ENCODE measurements around the gene OPA1. TPM values are rescaled to one million over a fixed set of nuclear protein-coding genes. Genes with fewer than 3 reads are reported as not detected.
"Not testable (repeated sequence)": the region's sequence is repeated elsewhere in the genome, so short reads cannot be mapped to it uniquely, and the experiment has no call there.

The OPA1 gene
- total RNA-seq, 2 donors from 2014 or later: 36.4 to 71.6 TPM

DNA sequence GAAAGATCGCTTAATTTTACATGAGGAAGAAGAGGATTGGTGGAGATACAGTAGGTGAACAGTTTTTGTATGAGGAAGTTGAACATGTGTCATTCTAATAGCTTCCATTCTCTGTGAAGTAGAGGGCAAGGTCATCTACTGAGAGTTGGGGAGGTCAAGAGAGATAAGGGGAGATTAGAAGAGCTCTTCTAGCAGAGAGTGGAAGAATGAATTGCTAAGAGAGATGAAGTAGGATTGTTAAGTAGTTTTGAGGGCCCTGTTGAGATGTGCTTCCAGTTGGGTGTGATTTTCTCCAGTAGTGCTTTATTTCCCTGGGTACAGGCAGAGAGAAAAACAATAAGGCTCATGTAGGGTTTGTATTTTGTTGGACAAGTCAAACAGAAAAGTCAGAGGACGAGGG, 5.2 kb downstream of the OPA1 start:
- TF ChIP-seq, protein P1, sequence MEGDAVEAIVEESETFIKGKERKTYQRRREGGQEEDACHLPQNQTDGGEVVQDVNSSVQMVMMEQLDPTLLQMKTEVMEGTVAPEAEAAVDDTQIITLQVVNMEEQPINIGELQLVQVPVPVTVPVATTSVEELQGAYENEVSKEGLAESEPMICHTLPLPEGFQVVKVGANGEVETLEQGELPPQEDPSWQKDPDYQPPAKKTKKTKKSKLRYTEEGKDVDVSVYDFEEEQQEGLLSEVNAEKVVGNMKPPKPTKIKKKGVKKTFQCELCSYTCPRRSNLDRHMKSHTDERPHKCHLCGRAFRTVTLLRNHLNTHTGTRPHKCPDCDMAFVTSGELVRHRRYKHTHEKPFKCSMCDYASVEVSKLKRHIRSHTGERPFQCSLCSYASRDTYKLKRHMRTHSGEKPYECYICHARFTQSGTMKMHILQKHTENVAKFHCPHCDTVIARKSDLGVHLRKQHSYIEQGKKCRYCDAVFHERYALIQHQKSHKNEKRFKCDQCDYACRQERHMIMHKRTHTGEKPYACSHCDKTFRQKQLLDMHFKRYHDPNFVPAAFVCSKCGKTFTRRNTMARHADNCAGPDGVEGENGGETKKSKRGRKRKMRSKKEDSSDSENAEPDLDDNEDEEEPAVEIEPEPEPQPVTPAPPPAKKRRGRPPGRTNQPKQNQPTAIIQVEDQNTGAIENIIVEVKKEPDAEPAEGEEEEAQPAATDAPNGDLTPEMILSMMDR (IDR thresholded peaks at IDR 0.05): no peak
- H3K27ac ChIP-seq: no peak overlapping the region
- H3K4me3 ChIP-seq: no peak overlapping the region
- no peak for DNase-seq (ENCODE audit: low spot score)
- no peaks in the 10 kb centered on the region for H3K9me3 ChIP-seq
- H3K36me3 ChIP-seq: peaks cover 12% of the 10 kb centered on the region
- no peaks in the 10 kb centered on the region for H3K27me3 ChIP-seq
- H3K4me1 ChIP-seq: peaks cover 0 to 37% of the 10 kb centered on the region in 2 donors

- TF ChIP-seq, protein P1 (IDR thresholded peaks at IDR 0.05): no peak
- Histone ChIP-seq H3K27ac (no peak overlapping the region), H3K4me3 (no peak overlapping the region), H3K9me3 (no peaks in the 10 kb centered on the region), H3K27me3 (no peaks in the 10 kb centered on the region), H3K36me3 (peaks cover 12% of the 10 kb centered on the region), H3K4me1 (peaks cover 0 to 30% of the 10 kb centered on the region in 2 donors)
- DNase-seq (ENCODE audit: low spot score): no peak
These were observed 6.4 kb downstream of the OPA1 start for GRCh38 chr3:193599393-193599792.

- Histone ChIP-seq H3K4me3 (no peak overlapping the region), H3K27ac (no peak overlapping the region), H3K4me1 (peaks cover 0 to 9% of the 10 kb centered on the region in 2 donors), H3K27me3 (no peaks in the 10 kb centered on the region), H3K9me3 (no peaks in the 10 kb centered on the region), H3K36me3 (no peaks in the 10 kb centered on the region)
- TF ChIP-seq, protein P1 (IDR thresholded peaks at IDR 0.05): peak; percentile 68 to 78
- peak; percentile 70 for DNase-seq (ENCODE audit: low spot score)
These were observed 12.9 kb downstream of the OPA1 start for GRCh38 chr3:193605876-193606275.

DNA sequence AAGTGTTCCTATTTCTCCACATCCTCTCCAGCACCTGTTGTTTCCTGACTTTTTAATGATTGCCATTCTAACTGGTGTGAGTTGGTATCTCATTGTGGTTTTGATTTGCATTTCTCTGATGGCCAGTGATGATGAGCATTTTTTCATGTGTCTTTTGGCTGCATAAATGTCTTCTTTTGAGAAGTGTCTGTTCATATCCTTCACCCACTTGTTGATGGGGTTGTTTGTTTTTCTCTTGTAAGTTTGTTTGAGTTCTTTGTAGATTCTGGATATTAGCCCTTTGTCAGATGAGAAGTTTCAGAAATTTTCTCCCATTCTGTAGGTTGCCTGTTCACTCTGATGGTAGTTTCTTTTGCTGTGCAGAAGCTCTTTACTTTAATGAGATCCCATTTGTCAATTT, 13.9 kb downstream of the OPA1 start:
- not testable (repeated sequence) for H3K4me1 ChIP-seq; H3K4me3 ChIP-seq; H3K9me3 ChIP-seq; H3K27ac ChIP-seq; H3K27me3 ChIP-seq; DNase-seq (ENCODE audit: low spot score); H3K36me3 ChIP-seq

GRCh38 chr3:193610516-193610915, 17.5 kb downstream of the OPA1 start:
- DNase-seq (ENCODE audit: low spot score); H3K27me3 ChIP-seq; H3K9me3 ChIP-seq; H3K4me1 ChIP-seq; H3K27ac ChIP-seq; H3K4me3 ChIP-seq; H3K36me3 ChIP-seq: not testable (repeated sequence)

DNA sequence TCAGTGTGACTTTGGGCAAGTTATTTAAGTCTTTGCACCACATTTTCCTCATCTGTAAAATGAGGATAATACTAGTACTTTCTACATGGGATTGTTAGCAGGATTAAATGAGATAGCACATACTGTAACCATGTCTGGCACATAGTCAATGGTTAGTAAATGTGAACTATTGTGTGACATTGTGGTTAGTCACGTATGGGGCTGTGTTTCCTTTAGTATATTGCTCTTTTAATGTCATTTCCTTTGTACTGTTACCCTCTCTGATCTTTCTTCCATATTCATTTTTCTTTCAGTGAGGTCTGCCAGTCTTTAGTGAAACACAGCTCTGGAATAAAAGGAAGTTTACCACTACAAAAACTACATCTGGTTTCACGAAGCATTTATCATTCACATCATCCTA, 21.4 kb downstream of the OPA1 start:
- no peak overlapping the region for H3K27ac ChIP-seq
- no peaks in the 10 kb centered on the region for H3K9me3 ChIP-seq
- TF ChIP-seq, protein P1 (IDR thresholded peaks at IDR 0.05): no peak
- no peak overlapping the region for H3K4me3 ChIP-seq
- DNase-seq (ENCODE audit: low spot score): no peak
- peaks cover 21% of the 10 kb centered on the region for H3K36me3 ChIP-seq
- H3K27me3 ChIP-seq: no peaks in the 10 kb centered on the region
- H3K4me1 ChIP-seq: no peaks in the 10 kb centered on the region

GRCh38 chr3:193617628-193618027, 24.6 kb downstream of the OPA1 start:
- H3K4me1 ChIP-seq: no peaks in the 10 kb centered on the region
- H3K4me3 ChIP-seq: no peak overlapping the region
- H3K27ac ChIP-seq: no peak overlapping the region
- TF ChIP-seq, protein P1 (IDR thresholded peaks at IDR 0.05): no peak
- DNase-seq (ENCODE audit: low spot score): no peak
- no peaks in the 10 kb centered on the region for H3K9me3 ChIP-seq
- no peaks in the 10 kb centered on the region for H3K27me3 ChIP-seq
- peaks cover 26% of the 10 kb centered on the region for H3K36me3 ChIP-seq

All from right atrium auricular region (tissue), 2 donors.